ENCODE measurements around the gene SECISBP2.
A peak's percentile ranks its signal among the peaks of the same experiment; 100 is the strongest.
"Not testable (repeated sequence)": the region's sequence is repeated elsewhere in the genome, so short reads cannot be mapped to it uniquely, and the experiment has no call there.

SECISBP2 gene

GRCh38 chr9:89310475-89311345, 7.6 kb upstream of the SECISBP2 start, which contains the start of gene CKS2:
TSS of gene CKS2 (plus strand) at chr9:89311195. CDS start at chr9:89311293, 98 bp downstream.
- peak; percentile 100 for DNase-seq

- no peak for DNase-seq
Measured at GRCh38 chr9:89311346-89312221, 6.7 kb upstream of the SECISBP2 start.

- DNase-seq: peak; percentile 20
Measured at GRCh38 chr9:89312222-89312571, 6.1 kb upstream of the SECISBP2 start.

GRCh38 chr9:89313842-89314241, 4.5 kb upstream of the SECISBP2 start:
- peak; percentile 32 for DNase-seq

- DNase-seq: no peak
Measured at GRCh38 chr9:89314955-89315354, 3.3 kb upstream of the SECISBP2 start.

GRCh38 chr9:89315482-89315881, 2.8 kb upstream of the SECISBP2 start:
- DNase-seq: no peak

- no peak for DNase-seq
Measured at GRCh38 chr9:89317282-89317681, 1.0 kb upstream of the SECISBP2 start.

GRCh38 chr9:89319015-89319905, 960 bp downstream of the SECISBP2 start:
- DNase-seq: no peak

- no peak for DNase-seq
Measured at GRCh38 chr9:89323390-89323789, 5.1 kb downstream of the SECISBP2 start.

GRCh38 chr9:89325733-89326132, 7.4 kb downstream of the SECISBP2 start:
- no peak for DNase-seq

- DNase-seq: no peak
Measured at GRCh38 chr9:89328064-89328463, 9.8 kb downstream of the SECISBP2 start.

GRCh38 chr9:89329917-89330316, 11.6 kb downstream of the SECISBP2 start:
- DNase-seq: no peak

GRCh38 chr9:89330513-89330912, 12.2 kb downstream of the SECISBP2 start:
- DNase-seq: no peak

GRCh38 chr9:89339807-89340206, 21.5 kb downstream of the SECISBP2 start:
- no peak for DNase-seq

- no peak for DNase-seq
Measured at GRCh38 chr9:89340332-89340731, 22.0 kb downstream of the SECISBP2 start.

- no peak for DNase-seq
Measured at GRCh38 chr9:89342213-89342612, 23.9 kb downstream of the SECISBP2 start.

- no peak for DNase-seq
Measured at GRCh38 chr9:89342948-89343347, 24.6 kb downstream of the SECISBP2 start.

GRCh38 chr9:89343812-89344211, 25.5 kb downstream of the SECISBP2 start:
- not testable (repeated sequence) for DNase-seq

- DNase-seq: no peak
Measured at GRCh38 chr9:89345476-89345875, 27.2 kb downstream of the SECISBP2 start.

GRCh38 chr9:89346696-89347095, 28.4 kb downstream of the SECISBP2 start:
- DNase-seq: no peak

- no peak for DNase-seq
Measured at GRCh38 chr9:89347651-89348050, 29.4 kb downstream of the SECISBP2 start.

GRCh38 chr9:89349607-89350006, 31.3 kb downstream of the SECISBP2 start:
- no peak for DNase-seq

All from fibroblast of skin of right biceps (primary cell).